Upper lobe of left lung (tissue), 6 donors: ENCODE results near the gene CCNG2. TPM values are rescaled to one million over a fixed set of nuclear protein-coding genes. Genes with fewer than 3 reads are reported as not detected.

Experiments used
- ATAC-seq, 2 donors: fragments of 200-7000 bp; cut with Tn5 transposase; one replicate each; pipeline ENCODE4 v1.9.1; 2022; ENCODE audit warnings: mild to moderate bottlenecking in 2 of 2, moderate library complexity in 2 of 2; ENCODE audit not compliant: low FRiP score in 2 of 2
- DNase-seq, 2 donors: peaks; one replicate each; pipeline ENCODE4 v3.0.0-alpha.2; 2019 to 2020
- H3K27ac ChIP-seq, 4 donors: fragments of 200-600 bp; sonication (generic); one replicate each; pipeline ENCODE4 v1.5.1; 2016 to 2019
- H3K27me3 ChIP-seq, 4 donors: fragments of 200-600 bp; sonication (generic); one replicate each; pipeline ENCODE4 v1.5.1; 2017 to 2019
- H3K36me3 ChIP-seq, 4 donors: fragments of 200-600 bp; sonication (generic); one replicate each; pipeline ENCODE4 v1.5.1; 2016 to 2019
- H3K4me1 ChIP-seq, 4 donors: fragments of 200-600 bp; sonication (generic); one replicate each; pipeline ENCODE4 v1.5.1; 2018 to 2019
- H3K4me3 ChIP-seq, 4 donors: fragments of 200-600 bp; sonication (generic); one replicate each; pipeline ENCODE4 v1.5.1; 2017 to 2019; ENCODE audit warnings: mild to moderate bottlenecking in 2 of 4, moderate library complexity in 1 of 4
- H3K9me3 ChIP-seq, 4 donors: fragments of 200-600 bp; sonication (generic); one replicate each; pipeline ENCODE4 v1.5.1; 2018 to 2019
- EP300 ChIP-seq, 4 donors: sonication (generic); formaldehyde crosslinking; IDR thresholded peaks; one replicate each; pipeline ENCODE4 v1.5.1; 2017; ENCODE audit warnings: antibody characterized with exemption in 4 of 4, control low read depth in 2 of 4
- POLR2A ChIP-seq, 4 donors: fragments of 450-650 bp; IDR thresholded peaks; one replicate each; pipeline ENCODE4 v1.5.1; 2016 to 2017; ENCODE audit warnings: antibody characterized with exemption in 4 of 4, mild to moderate bottlenecking in 2 of 4
- POLR2AphosphoS5 ChIP-seq, 2 donors: sonication (generic); formaldehyde crosslinking; IDR thresholded peaks; one replicate each; pipeline ENCODE4 v1.5.1; 2017; ENCODE audit warnings: antibody characterized with exemption in 2 of 2
- WGBS, 2 donors: methylation state at CpG; one replicate each; pipeline ENCODE4 v1.1.5; 2017 to 2018; 5-methylcytosine and 5-hydroxymethylcytosine counted together
- total RNA-seq, 6 donors: library from RNA; depleted of rRNA in 4 of 6; stranded (reverse); fragments of >200 nt in 4 of 6; gene quantifications; one replicate each; pipeline versions ENCODE4 v1.1.0 to v1.2.1, GENCODE V29; 2016 to 2021
- TF ChIP-seq, protein P1 (sequence below), 6 experiments: fragments of 450-650 bp in 4 of 6; fragments of 200-600 bp in 2 of 6; sonication (generic) in 2 of 6; IDR thresholded peaks; one replicate each; pipeline ENCODE4 v1.5.1; 2016 to 2019; ENCODE audit warnings: antibody characterized with exemption in 6 of 6
- donor health status: DM: no; HTN: no; CAD: no; lungs with moderate emphysema.
- donor health status: DM: no; HTN: yes; CAD: no; lungs with severe emphysema.

The CCNG2 gene
- total RNA-seq, 6 donors from 2014 or later = 14.1 to 50.5 (median 27.3) TPM

- DNase-seq (no peak), ATAC-seq (no peak)
- 58 to 63% methylated on average over 3 of the region's 3 CpGs for WGBS, 2 donors
- Histone ChIP-seq H3K9me3 (no peaks in the 10 kb centered on the region), H3K27ac (no peak overlapping the region), H3K4me3 (no peak overlapping the region), H3K27me3 (no peaks in the 10 kb centered on the region), H3K4me1 (no peaks in the 10 kb centered on the region), H3K36me3 (peaks cover 0 to 18% (median 10%) of the 10 kb centered on the region in 4 donors)
- TF ChIP-seq POLR2AphosphoS5 (IDR thresholded peaks at IDR 0.05) = no peak
- TF ChIP-seq, protein P1, sequence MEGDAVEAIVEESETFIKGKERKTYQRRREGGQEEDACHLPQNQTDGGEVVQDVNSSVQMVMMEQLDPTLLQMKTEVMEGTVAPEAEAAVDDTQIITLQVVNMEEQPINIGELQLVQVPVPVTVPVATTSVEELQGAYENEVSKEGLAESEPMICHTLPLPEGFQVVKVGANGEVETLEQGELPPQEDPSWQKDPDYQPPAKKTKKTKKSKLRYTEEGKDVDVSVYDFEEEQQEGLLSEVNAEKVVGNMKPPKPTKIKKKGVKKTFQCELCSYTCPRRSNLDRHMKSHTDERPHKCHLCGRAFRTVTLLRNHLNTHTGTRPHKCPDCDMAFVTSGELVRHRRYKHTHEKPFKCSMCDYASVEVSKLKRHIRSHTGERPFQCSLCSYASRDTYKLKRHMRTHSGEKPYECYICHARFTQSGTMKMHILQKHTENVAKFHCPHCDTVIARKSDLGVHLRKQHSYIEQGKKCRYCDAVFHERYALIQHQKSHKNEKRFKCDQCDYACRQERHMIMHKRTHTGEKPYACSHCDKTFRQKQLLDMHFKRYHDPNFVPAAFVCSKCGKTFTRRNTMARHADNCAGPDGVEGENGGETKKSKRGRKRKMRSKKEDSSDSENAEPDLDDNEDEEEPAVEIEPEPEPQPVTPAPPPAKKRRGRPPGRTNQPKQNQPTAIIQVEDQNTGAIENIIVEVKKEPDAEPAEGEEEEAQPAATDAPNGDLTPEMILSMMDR (IDR thresholded peaks at IDR 0.05) = no peak
- no peak for TF ChIP-seq EP300 (IDR thresholded peaks at IDR 0.05)
- no peak for TF ChIP-seq POLR2A (IDR thresholded peaks at IDR 0.05)
These were observed 15.3 kb downstream of the CCNG2 start for GRCh38 chr4:77172336-77172735.

DNA sequence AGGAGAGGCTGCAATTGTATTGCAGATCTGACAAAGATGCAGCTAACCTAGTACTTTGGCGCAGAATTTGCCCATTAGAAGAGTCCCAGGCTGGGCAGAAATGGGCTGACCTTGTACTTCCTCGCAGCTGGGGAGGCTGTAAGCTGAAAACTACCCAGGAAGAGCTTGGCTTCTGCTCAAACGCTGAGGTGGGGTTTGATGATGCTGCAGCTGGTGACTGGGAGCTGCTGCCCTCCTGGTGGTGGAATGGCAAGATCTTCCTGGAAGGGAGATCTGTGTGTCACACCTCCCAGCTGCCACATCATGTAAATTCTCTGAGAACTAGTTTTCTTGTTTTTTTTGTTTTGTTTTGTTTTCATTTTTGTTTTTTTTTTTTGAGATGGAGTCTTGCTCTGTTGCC lies 17.4 kb downstream of the CCNG2 start:
- Histone ChIP-seq H3K27me3 (no peaks in the 10 kb centered on the region), H3K36me3 (peaks cover 0 to 3% (median 1%) of the 10 kb centered on the region in 4 donors), H3K4me3 (no peak overlapping the region), H3K27ac (no peak overlapping the region), H3K9me3 (no peaks in the 10 kb centered on the region), H3K4me1 (no peaks in the 10 kb centered on the region)
- no peak for ATAC-seq
- TF ChIP-seq, protein P1 (IDR thresholded peaks at IDR 0.05) = no peak
- TF ChIP-seq POLR2A (IDR thresholded peaks at IDR 0.05) = no peak
- no peak for TF ChIP-seq POLR2AphosphoS5 (IDR thresholded peaks at IDR 0.05)
- no peak for TF ChIP-seq EP300 (IDR thresholded peaks at IDR 0.05)
- DNase-seq = no peak
- WGBS, 2 donors = 56 to 67% methylated on average over 3 of the region's 3 CpGs

GRCh38 chr4:77175201-77175611 lies 18.2 kb downstream of the CCNG2 start:
- Histone ChIP-seq H3K4me3 (no peak overlapping the region), H3K4me1 (no peaks in the 10 kb centered on the region), H3K27ac (no peak overlapping the region), H3K27me3 (no peaks in the 10 kb centered on the region), H3K36me3 (no peaks in the 10 kb centered on the region), H3K9me3 (no peaks in the 10 kb centered on the region)
- no peak for DNase-seq
- 56 to 75% methylated on average over 3 of the region's 3 CpGs for WGBS, 2 donors
- ATAC-seq = no peak
- TF ChIP-seq, protein P1 (IDR thresholded peaks at IDR 0.05) = no peak
- TF ChIP-seq POLR2AphosphoS5 (IDR thresholded peaks at IDR 0.05) (no peak), EP300 (IDR thresholded peaks at IDR 0.05) (no peak), POLR2A (IDR thresholded peaks at IDR 0.05) (no peak)

DNA sequence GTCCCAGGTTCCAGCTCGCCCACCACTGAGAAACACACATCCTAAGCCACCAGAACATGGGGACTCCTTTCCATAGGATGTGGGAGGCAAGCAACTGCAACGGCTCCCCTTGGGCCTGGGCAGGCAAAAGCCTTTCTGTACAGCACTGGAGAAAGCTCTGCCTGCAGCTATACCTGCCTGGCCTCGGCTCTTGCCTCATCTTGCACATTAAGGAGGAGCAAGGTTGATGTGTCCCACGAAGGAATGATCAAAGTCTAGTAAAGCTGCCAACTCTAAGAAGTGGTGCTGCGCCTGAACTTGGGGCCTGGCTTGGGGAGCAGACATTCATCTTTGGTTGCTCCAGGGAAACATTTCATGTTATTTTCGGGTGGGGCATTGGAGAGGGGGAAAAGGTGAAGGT lies 19.6 kb downstream of the CCNG2 start:
- ATAC-seq (no peak), DNase-seq (no peak)
- TF ChIP-seq EP300 (IDR thresholded peaks at IDR 0.05) (no peak), POLR2AphosphoS5 (IDR thresholded peaks at IDR 0.05) (no peak), POLR2A (IDR thresholded peaks at IDR 0.05) (no peak)
- TF ChIP-seq, protein P1 (IDR thresholded peaks at IDR 0.05) = no peak
- Histone ChIP-seq H3K4me1 (no peaks in the 10 kb centered on the region), H3K4me3 (no peak overlapping the region), H3K9me3 (no peaks in the 10 kb centered on the region), H3K36me3 (no peaks in the 10 kb centered on the region), H3K27ac (no peak overlapping the region), H3K27me3 (no peaks in the 10 kb centered on the region)
- WGBS, 2 donors = 74 to 77% methylated on average over 6 of the region's 6 CpGs

DNA sequence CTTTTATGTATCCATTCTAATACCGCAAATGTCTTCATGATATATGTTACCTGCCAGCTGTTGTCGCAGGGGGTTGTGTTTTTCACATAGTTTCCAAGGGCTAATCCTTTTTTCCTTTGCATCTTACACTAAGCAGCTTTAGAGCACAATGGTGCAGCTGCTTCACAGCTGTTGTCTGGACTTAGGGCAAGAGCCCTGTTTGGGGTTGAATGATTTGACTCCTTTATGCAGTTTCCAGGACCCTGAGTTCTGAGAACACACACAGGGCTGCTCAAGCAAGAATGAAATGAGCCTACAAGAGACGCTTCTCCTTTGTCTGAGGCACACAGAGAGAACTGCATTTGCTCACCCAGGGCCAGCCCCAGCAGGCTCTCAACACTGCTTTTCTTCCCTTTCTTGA lies 20.2 kb downstream of the CCNG2 start:
- ATAC-seq (no peak), DNase-seq (no peak)
- H3K36me3 ChIP-seq = no peaks in the 10 kb centered on the region
- no peaks in the 10 kb centered on the region for H3K9me3 ChIP-seq
- H3K4me3 ChIP-seq = no peak overlapping the region
- no peaks in the 10 kb centered on the region for H3K27me3 ChIP-seq
- 83 to 84% methylated on average over 3 of the region's 3 CpGs for WGBS, 2 donors
- no peak for TF ChIP-seq POLR2AphosphoS5 (IDR thresholded peaks at IDR 0.05)
- no peak for TF ChIP-seq POLR2A (IDR thresholded peaks at IDR 0.05)
- TF ChIP-seq EP300 (IDR thresholded peaks at IDR 0.05) = no peak
- TF ChIP-seq, protein P1 (IDR thresholded peaks at IDR 0.05) = no peak
- no peaks in the 10 kb centered on the region for H3K4me1 ChIP-seq
- H3K27ac ChIP-seq = no peak overlapping the region
